HCT116 (cell line): ENCODE measurements around the gene LTC4S. TPM values are rescaled to one million over a fixed set of nuclear protein-coding genes. Genes with fewer than 3 reads are reported as not detected.

ENCODE experiments used
- ATAC-seq: fragments of 200-7000 bp; cut with Tn5 transposase; 2 replicates; pipeline ENCODE4 v1.9.1; 2020; ENCODE audit warnings: mild to moderate bottlenecking, moderate library complexity
- BruUV-seq: library from RNA; stranded (reverse); fragments of 400-500 nt; replicated peaks from 2 replicates; lab custom pipeline; 2021; lab: Mats Ljungman, UMichigan
- CTCF ChIA-PET: fragments of 300-600 bp; sonication (Branson Sonifier 250); formaldehyde crosslinking; loops from one replicate; lab custom pipeline; 2021; ENCODE audit warnings: antibody characterized with exemption; lab: Charles Lee
- POLR2A ChIA-PET: fragments of 300-600, 350-600 bp; sonication (Branson Sonifier 250); formaldehyde crosslinking; loops from one replicate; lab custom pipeline; 2021; ENCODE audit warnings: antibody characterized with exemption; lab: Charles Lee
- RAD21 ChIA-PET, 2 experiments: fragments of 300-600 bp; sonication (Branson Sonifier 250); formaldehyde crosslinking; loops; one replicate each; lab custom pipeline; 2023; ENCODE audit warnings: low total read pairs in 2 of 2; ENCODE audit not compliant: uncharacterized antibody in 2 of 2, unreplicated experiment in 2 of 2, low non-redundant PET in 1 of 2; lab: Charles Lee
- DNase-seq: peaks from one replicate; pipeline ENCODE4 v3.0.0-alpha.2; 2010; ENCODE audit warnings: low read depth, low spot score
- H2AFZ ChIP-seq: fragments of 200-600 bp; shearing (Covaris generic), sonication (generic); 2 replicates; pipeline ENCODE4 v1.6.1; 2017; ENCODE audit warnings: low read depth, mixed run types, mixed read lengths, antibody characterized with exemption, low read length; ENCODE audit not compliant: poor library complexity, severe bottlenecking
- H3K27ac ChIP-seq: 2 replicates; pipeline ENCODE4 v1.5.1; 2012; ENCODE audit warnings: low read depth, low read length
- H3K27me3 ChIP-seq: fragments of 200-600 bp; sonication (generic); 2 replicates; pipeline ENCODE4 v1.6.1; 2016; ENCODE audit warnings: mixed run types, low read length, mixed read lengths; ENCODE audit not compliant: insufficient read depth
- H3K36me3 ChIP-seq, 2 experiments: fragments of 200-500 bp in 1 of 2; fragments of 200-600 bp in 1 of 2; sonication (Bioruptor generic) in 1 of 2; sonication (generic) in 1 of 2; 2 replicates each; pipeline versions ENCODE4 v1.5.1 to v1.6.1; 2014 to 2016; ENCODE audit warnings: low read length in 2 of 2, inconsistent platforms in 1 of 2, mixed read lengths in 1 of 2, mixed run types in 1 of 2; ENCODE audit not compliant: insufficient read depth in 2 of 2, control insufficient read depth in 1 of 2
- H3K4me1 ChIP-seq, 2 experiments: fragments of 200-600 bp in 1 of 2; sonication (generic) in 1 of 2; 2 replicates each; pipeline versions ENCODE4 v1.5.1 to v1.6.1; 2012 to 2017; ENCODE audit warnings: low read length in 2 of 2, inconsistent platforms in 1 of 2, mild to moderate bottlenecking in 1 of 2, mixed read lengths in 1 of 2, mixed run types in 1 of 2, moderate library complexity in 1 of 2; ENCODE audit not compliant: insufficient read depth in 2 of 2, control insufficient read depth in 1 of 2
- H3K4me2 ChIP-seq: fragments of 200-600 bp; sonication (generic); 2 replicates; pipeline ENCODE4 v1.6.1; 2017; ENCODE audit warnings: mixed run types, low read length, mixed read lengths
- H3K4me3 ChIP-seq, 2 experiments: fragments of 200-600 bp in 1 of 2; sonication (generic) in 1 of 2; replicated peaks in 1 of 2; 2 replicates each; pipeline ENCODE4 v1.5.1; 2011 to 2016; ENCODE audit warnings: low read length in 2 of 2, control low read depth in 1 of 2, low read depth in 1 of 2, mild to moderate bottlenecking in 1 of 2, mixed read lengths in 1 of 2, mixed run types in 1 of 2
- H3K79me2 ChIP-seq: fragments of 200-600 bp; sonication (generic); 2 replicates; pipeline ENCODE4 v1.6.1; 2017; ENCODE audit warnings: mild to moderate bottlenecking, mixed run types, low read length, moderate library complexity, mixed read lengths; ENCODE audit not compliant: insufficient read depth
- H3K9ac ChIP-seq: fragments of 200-600 bp; sonication (generic); 2 replicates; pipeline ENCODE4 v1.6.1; 2016; ENCODE audit warnings: low read length, mixed read lengths
- H3K9me2 ChIP-seq: fragments of 200-600 bp; sonication (generic), shearing (Covaris generic); 2 replicates; pipeline ENCODE4 v1.6.1; 2017; ENCODE audit warnings: mixed run types, mild to moderate bottlenecking, moderate library complexity; ENCODE audit not compliant: insufficient read depth
- H3K9me3 ChIP-seq, 2 experiments: fragments of 200-500 bp in 1 of 2; fragments of 200-600 bp in 1 of 2; sonication (Bioruptor generic) in 1 of 2; sonication (generic) in 1 of 2; 2 replicates each; pipeline ENCODE4 v1.6.1; 2014 to 2017; ENCODE audit warnings: low read length in 2 of 2, mixed read lengths in 2 of 2, inconsistent platforms in 1 of 2, low read depth in 1 of 2, mild to moderate bottlenecking in 1 of 2, mixed run types in 1 of 2, moderate library complexity in 1 of 2; ENCODE audit not compliant: control insufficient read depth in 1 of 2, insufficient read depth in 1 of 2
- H4K20me1 ChIP-seq: fragments of 200-600 bp; sonication (generic), shearing (Covaris generic); 2 replicates; pipeline ENCODE4 v1.6.1; 2017; ENCODE audit warnings: mixed run types, mild to moderate bottlenecking, moderate library complexity; ENCODE audit not compliant: insufficient read depth
- CEBPB ChIP-seq: IDR thresholded peaks from 2 replicates; pipeline ENCODE4 v1.6.1; 2012; ENCODE audit warnings: low read depth
- EGR1 ChIP-seq: IDR thresholded peaks from 2 replicates; pipeline ENCODE4 v1.6.1; 2012; ENCODE audit warnings: low read depth
- ELF1 ChIP-seq: IDR thresholded peaks from 2 replicates; pipeline ENCODE4 v1.6.1; 2012; ENCODE audit warnings: low read depth, borderline replicate concordance
- EZH2phosphoT487 ChIP-seq: fragments of 200-600 bp; IDR thresholded peaks from 2 replicates; pipeline ENCODE4 v1.6.1; 2018; ENCODE audit warnings: antibody characterized with exemption, borderline replicate concordance
- FOSL1 ChIP-seq: IDR thresholded peaks from 2 replicates; pipeline ENCODE4 v1.6.1; 2012; ENCODE audit warnings: low read depth
- RAD21 ChIP-seq: IDR thresholded peaks from 2 replicates; pipeline ENCODE4 v1.6.1; 2012; ENCODE audit warnings: low read depth, mild to moderate bottlenecking
- intact Hi-C: fragments of 100-400 bp; cut with micrococcal nuclease; formaldehyde crosslinking; loops from 2 replicates; pipeline ENCODE4 v1.10.0; 2022
- total RNA-seq: library from RNA; stranded (reverse); gene quantifications from one replicate; pipeline ENCODE4 v1.2.1, GENCODE V29; 2021; ENCODE audit not compliant: unreplicated experiment
- TF ChIP-seq, protein P1 (sequence below): IDR thresholded peaks from 2 replicates; pipeline ENCODE4 v1.6.1; 2012
- TF ChIP-seq, protein P2 (sequence below), 3 experiments: fragments of 200-600 bp in 1 of 3; sonication (generic) in 1 of 3; IDR thresholded peaks in 2 of 3; conservative IDR thresholded peaks in 1 of 3; 2 replicates each; pipeline ENCODE4 v1.5.1; 2012 to 2017; ENCODE audit warnings: low read depth in 2 of 3, low read length in 2 of 3, antibody characterized with exemption in 1 of 3, borderline replicate concordance in 1 of 3, control low read depth in 1 of 3, mild to moderate bottlenecking in 1 of 3, mixed read lengths in 1 of 3, mixed run types in 1 of 3, moderate library complexity in 1 of 3; ENCODE audit not compliant: insufficient read depth in 1 of 3
- TF ChIP-seq, protein P3 (sequence below): IDR thresholded peaks from 2 replicates; pipeline ENCODE4 v1.6.1; 2012; ENCODE audit warnings: low read depth

LTC4S gene
- total RNA-seq, 1 experiment from 2014 or later: 5.0 TPM

DNA sequence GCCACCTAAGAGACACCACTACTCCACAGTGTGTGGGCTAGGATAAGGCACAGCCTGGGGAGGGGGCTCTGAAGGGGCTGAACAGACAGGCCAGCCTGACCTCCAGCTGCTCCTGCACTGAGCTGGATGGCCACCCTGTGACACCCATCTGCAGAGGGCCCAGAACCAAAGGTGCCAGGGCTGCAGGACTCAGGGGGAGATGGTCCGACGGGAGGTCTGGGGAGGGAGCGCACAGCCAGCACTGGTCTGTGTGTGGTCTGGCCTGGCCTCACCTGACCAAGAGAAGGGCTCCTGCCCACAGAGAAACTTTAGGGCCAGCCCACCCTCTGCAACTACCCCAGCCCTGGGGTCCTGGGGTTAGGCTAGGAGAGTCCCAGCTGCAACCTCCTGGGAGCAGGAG lies 789 bp downstream of the LTC4S start:
- Histone ChIP-seq H3K4me1 (peaks cover 9 to 22% of the 10 kb centered on the region in 2 experiments; a peak in 3 of 4 replicates), H3K27me3 (no peaks in the 10 kb centered on the region), H3K27ac (peak overlapping the region; percentile 99), H3K9me3 (no peaks in the 10 kb centered on the region), H3K36me3 (peaks cover under 1 to 14% of the 10 kb centered on the region in 2 experiments; a peak in 1 of 4 replicates), H3K4me2 (peak overlapping the region; percentile 99), H3K79me2 (peaks cover 11% of the 10 kb centered on the region; the same call in 1 of the 2 replicates), H3K9me2 (no peaks in the 10 kb centered on the region), H4K20me1 (no peaks in the 10 kb centered on the region), H3K4me3 (peak overlapping the region; percentile 65 to 84), H3K9ac (peak overlapping the region; percentile 88), H2AFZ (no peak overlapping the region)
- no TSS peak for BruUV-seq
- CTCF ChIA-PET: no interaction called here
- intact Hi-C loops: loop anchor here (2.0 kb wide), 1 partner anchor 32 kb away; no protein-coding TSS in a partner anchor
- TF ChIP-seq EZH2phosphoT487: no peak
- no peak for TF ChIP-seq CEBPB
- no peak for TF ChIP-seq EGR1
- TF ChIP-seq ELF1: no peak
- TF ChIP-seq, protein P1, sequence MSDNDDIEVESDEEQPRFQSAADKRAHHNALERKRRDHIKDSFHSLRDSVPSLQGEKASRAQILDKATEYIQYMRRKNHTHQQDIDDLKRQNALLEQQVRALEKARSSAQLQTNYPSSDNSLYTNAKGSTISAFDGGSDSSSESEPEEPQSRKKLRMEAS: no peak
- TF ChIP-seq FOSL1: no peak
- TF ChIP-seq, protein P2, sequence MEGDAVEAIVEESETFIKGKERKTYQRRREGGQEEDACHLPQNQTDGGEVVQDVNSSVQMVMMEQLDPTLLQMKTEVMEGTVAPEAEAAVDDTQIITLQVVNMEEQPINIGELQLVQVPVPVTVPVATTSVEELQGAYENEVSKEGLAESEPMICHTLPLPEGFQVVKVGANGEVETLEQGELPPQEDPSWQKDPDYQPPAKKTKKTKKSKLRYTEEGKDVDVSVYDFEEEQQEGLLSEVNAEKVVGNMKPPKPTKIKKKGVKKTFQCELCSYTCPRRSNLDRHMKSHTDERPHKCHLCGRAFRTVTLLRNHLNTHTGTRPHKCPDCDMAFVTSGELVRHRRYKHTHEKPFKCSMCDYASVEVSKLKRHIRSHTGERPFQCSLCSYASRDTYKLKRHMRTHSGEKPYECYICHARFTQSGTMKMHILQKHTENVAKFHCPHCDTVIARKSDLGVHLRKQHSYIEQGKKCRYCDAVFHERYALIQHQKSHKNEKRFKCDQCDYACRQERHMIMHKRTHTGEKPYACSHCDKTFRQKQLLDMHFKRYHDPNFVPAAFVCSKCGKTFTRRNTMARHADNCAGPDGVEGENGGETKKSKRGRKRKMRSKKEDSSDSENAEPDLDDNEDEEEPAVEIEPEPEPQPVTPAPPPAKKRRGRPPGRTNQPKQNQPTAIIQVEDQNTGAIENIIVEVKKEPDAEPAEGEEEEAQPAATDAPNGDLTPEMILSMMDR (IDR thresholded peaks at IDR 0.05 in 2 of 3, conservative IDR thresholded peaks at IDR 0.05 in 1 of 3; ENCODE audit: borderline replicate concordance in 1 of 3, insufficient read depth in 1 of 3, low read depth in 2 of 3, low read length in 2 of 3): no peak
- TF ChIP-seq, protein P3, sequence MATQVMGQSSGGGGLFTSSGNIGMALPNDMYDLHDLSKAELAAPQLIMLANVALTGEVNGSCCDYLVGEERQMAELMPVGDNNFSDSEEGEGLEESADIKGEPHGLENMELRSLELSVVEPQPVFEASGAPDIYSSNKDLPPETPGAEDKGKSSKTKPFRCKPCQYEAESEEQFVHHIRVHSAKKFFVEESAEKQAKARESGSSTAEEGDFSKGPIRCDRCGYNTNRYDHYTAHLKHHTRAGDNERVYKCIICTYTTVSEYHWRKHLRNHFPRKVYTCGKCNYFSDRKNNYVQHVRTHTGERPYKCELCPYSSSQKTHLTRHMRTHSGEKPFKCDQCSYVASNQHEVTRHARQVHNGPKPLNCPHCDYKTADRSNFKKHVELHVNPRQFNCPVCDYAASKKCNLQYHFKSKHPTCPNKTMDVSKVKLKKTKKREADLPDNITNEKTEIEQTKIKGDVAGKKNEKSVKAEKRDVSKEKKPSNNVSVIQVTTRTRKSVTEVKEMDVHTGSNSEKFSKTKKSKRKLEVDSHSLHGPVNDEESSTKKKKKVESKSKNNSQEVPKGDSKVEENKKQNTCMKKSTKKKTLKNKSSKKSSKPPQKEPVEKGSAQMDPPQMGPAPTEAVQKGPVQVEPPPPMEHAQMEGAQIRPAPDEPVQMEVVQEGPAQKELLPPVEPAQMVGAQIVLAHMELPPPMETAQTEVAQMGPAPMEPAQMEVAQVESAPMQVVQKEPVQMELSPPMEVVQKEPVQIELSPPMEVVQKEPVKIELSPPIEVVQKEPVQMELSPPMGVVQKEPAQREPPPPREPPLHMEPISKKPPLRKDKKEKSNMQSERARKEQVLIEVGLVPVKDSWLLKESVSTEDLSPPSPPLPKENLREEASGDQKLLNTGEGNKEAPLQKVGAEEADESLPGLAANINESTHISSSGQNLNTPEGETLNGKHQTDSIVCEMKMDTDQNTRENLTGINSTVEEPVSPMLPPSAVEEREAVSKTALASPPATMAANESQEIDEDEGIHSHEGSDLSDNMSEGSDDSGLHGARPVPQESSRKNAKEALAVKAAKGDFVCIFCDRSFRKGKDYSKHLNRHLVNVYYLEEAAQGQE: no peak
- TF ChIP-seq RAD21: no peak
- DNase-seq (no peak), ATAC-seq (no peak)
- POLR2A ChIA-PET: no interaction called here
- RAD21 ChIA-PET: no interaction called here
